GM12891 (cell line): ENCODE results near the gene GNB5.

Experiments used
- DNase-seq: peaks from one replicate; pipeline ENCODE4 v3.0.0; 2011; ENCODE audit warnings: low spot score; ENCODE audit not compliant: insufficient read length
- FAIRE-seq: peaks from 2 replicates; lab custom pipeline; 2011; peaks lifted over from hg19 to GRCh38; lab: Jason Lieb, UNC
- PAX5 ChIP-seq: IDR thresholded peaks from 2 replicates; pipeline ENCODE4 v1.6.1; 2011; ENCODE audit warnings: low read length, moderate library complexity, mild to moderate bottlenecking; ENCODE audit not compliant: insufficient read depth, severe bottlenecking
- POLR2A ChIP-seq: IDR thresholded peaks from 2 replicates; pipeline ENCODE4 v1.6.1; 2011; ENCODE audit warnings: low read depth, low read length, control low read depth
- POLR2AphosphoS5 ChIP-seq: IDR thresholded peaks from 2 replicates; pipeline ENCODE4 v1.6.1; 2011; ENCODE audit warnings: low read depth, low read length, control low read depth
- POU2F2 ChIP-seq: IDR thresholded peaks from 2 replicates; pipeline ENCODE4 v1.6.1; 2011; ENCODE audit warnings: low read depth, mild to moderate bottlenecking, control low read depth, low read length, moderate library complexity
- SPI1 ChIP-seq: IDR thresholded peaks from 2 replicates; pipeline ENCODE4 v1.6.1; 2011; ENCODE audit warnings: low read depth, low read length, control low read depth
- TAF1 ChIP-seq: IDR thresholded peaks from 2 replicates; pipeline ENCODE4 v1.6.1; 2011; ENCODE audit warnings: low read depth, low read length, control low read depth

The GNB5 gene

GRCh38 chr15:52133510-52134220 is 57.5 kb downstream of the GNB5 start:
- no peak for FAIRE-seq
- TF ChIP-seq SPI1 (no peak), POU2F2 (no peak), PAX5 (no peak), POLR2AphosphoS5 (no peak), POLR2A (no peak), TAF1 (no peak)
- no peak for DNase-seq

- no peak for TF ChIP-seq POLR2AphosphoS5
- DNase-seq (no peak), FAIRE-seq (no peak)
These were observed 59.1 kb downstream of the GNB5 start for GRCh38 chr15:52132066-52132465.

DNA sequence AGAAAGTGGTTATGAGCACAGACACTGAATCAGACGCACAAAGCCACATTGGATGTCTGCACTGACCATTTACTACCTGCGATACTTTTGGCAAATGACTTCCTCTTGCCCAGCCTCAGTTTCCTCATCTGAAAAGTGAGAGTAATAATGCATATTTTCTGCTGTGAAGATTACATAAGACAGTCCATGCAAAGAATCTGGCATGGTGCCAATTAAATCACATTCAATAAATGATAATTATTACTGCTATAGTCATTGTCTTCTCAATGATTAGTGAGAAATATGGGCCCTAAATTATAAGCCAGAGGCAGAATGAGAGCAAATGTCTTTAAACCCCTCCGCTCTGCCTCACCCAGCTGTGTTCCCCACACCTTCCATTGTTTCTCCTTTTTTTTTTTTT is 62.6 kb downstream of the GNB5 start:
- DNase-seq: no peak
- FAIRE-seq: no peak

DNA sequence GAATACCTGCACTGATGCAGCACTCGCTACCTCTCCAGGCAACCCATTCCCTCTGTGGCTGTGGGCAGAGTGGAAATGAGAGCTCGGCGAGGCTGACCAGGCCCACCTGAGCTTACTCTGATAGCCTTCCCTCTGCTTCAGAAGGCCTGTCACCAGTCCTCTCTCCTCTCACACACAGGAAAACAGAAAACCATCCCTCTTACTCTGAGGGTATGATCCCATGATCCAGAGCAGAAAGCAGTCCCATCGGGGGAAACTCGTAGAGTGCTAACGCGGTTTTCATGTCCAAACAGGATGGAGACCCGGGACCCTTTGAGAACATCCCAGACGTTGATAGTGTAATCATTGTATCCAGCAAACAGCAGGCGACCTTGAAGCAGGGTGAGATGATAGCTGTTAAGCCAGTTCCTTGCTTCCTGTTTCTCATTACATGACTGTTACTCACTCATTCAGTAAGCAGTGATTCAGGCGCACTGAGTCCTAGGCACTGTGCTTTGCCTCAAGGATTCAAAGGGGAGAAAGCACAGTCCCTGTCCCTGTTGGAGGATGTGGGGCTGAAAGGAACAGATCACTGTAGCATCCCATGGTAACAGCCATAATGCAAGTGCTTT is 66.8 kb downstream of the GNB5 start:
- FAIRE-seq: peak; percentile 61
- no peak for TF ChIP-seq SPI1
- TF ChIP-seq PAX5: no peak
- TF ChIP-seq POU2F2: no peak
- TF ChIP-seq TAF1: no peak
- TF ChIP-seq POLR2A: no peak
- TF ChIP-seq POLR2AphosphoS5: no peak
- no peak for DNase-seq

More for the DNA sequence above, 62.6 kb downstream of the GNB5 start:
- TF ChIP-seq POLR2AphosphoS5 (no peak), PAX5 (no peak), POLR2A (no peak), TAF1 (no peak)

DNA sequence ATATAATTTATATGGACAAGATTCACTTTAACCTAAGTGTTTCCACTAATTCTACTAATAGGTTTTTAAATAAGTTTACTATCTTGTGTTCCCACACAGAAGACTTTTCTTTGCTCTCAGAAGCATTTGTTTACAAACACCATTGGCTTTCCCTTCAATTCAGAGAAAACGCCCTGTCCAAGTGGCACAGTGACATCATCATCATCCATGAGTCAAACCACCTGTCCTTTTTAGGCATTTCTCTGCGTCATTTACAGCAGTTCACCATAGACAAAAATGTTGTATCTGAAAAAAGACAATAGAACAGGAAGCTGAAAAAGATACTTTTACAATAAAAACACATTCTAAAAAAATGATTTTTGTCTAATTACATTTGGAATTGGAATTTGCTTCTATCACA is 69.3 kb downstream of the GNB5 start:
- FAIRE-seq (no peak), DNase-seq (no peak)
- no peak for TF ChIP-seq TAF1
- no peak for TF ChIP-seq POLR2AphosphoS5
- no peak for TF ChIP-seq POLR2A
- no peak for TF ChIP-seq PAX5
- no peak for TF ChIP-seq SPI1
- TF ChIP-seq POU2F2: no peak

- no peak for DNase-seq
- TF ChIP-seq POLR2AphosphoS5 (no peak), PAX5 (no peak), POLR2A (no peak), POU2F2 (no peak), TAF1 (no peak), SPI1 (no peak)
- no peak for FAIRE-seq
These were observed 70.2 kb downstream of the GNB5 start for GRCh38 chr15:52121006-52121405.

DNA sequence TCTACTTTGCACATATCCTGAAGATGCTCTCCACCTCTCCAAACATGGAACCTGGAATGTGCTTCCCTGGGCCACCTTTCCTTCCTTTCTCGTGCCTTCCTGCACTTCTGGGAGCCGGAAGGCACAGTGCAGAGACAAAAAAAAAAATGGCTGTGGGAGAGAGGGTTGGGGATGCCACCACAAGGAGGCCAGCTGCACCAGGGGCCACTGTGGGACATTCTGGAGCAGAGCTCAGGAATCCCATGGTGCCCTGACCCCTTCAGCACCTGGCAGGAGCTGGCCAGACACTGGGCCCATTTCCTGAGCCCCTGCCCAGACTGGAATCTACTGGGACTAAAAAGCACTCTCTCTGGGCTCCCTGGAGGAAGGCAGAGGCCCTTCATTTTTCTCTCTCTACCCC is 70.7 kb downstream of the GNB5 start:
- DNase-seq: no peak
- TF ChIP-seq POLR2A (no peak), PAX5 (no peak), SPI1 (no peak), POLR2AphosphoS5 (no peak), TAF1 (no peak), POU2F2 (no peak)
- no peak for FAIRE-seq

DNA sequence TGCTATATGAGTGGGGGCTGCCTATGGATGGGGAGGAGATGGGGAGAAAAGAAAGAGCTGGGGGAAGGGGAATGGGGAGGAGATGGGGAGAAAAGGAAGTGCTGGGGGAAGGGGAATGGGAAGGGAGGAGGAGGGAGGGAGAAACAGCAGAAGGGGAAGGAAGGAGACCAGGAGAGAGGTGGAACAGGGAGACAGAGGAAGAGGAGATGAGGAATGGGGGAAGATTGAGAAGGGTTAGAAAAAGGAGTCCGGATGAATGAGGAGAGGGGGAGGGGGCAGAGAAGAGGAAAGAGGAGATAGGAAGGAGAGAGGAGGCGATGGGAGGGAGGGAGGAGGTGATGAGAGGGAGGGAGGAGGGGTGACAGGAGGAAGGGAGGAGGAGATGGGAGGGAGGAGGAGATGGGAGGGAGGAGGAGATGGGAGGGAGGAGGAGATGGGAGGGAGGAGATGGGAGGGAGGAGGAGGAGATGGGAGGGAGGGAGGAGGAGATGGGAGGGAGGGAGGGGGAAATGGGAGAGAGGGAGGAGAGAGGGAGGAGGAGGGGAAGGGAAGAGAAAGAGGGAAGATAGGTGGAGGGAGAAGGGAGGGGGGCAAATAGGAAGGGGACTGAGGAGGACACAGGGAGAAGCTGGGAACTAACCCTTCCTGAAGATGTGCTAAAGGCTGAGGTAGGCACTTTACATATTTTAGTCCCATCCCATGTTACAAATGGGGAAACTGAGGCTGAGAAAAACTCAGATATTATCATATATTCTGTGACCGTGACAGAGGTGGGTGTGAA is 72.0 kb downstream of the GNB5 start:
- no peak for TF ChIP-seq POLR2AphosphoS5
- DNase-seq: no peak
- FAIRE-seq: no peak

DNA sequence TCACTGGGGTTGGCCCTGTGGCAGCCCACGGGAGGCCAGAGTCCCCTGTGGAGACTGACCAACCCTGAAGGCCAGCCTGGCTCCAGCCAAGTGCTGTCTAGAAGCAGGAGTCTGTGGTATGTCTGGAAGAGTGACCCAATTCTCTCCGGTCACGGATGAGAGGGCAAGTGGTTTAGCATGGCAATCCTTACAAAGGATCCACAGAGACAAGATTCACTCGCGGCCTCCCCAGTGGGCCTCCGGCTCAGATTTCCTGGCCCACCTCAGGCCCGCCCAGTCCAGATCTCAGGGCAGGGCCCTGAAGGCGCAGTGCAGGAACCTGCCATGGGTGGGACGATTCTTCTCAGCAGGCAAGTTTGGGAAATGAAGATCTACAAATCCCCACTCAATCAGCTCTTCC is 73.6 kb downstream of the GNB5 start:
- DNase-seq (no peak), FAIRE-seq (no peak)
- no peak for TF ChIP-seq POLR2A
- no peak for TF ChIP-seq POU2F2
- TF ChIP-seq POLR2AphosphoS5: no peak
- no peak for TF ChIP-seq SPI1
- no peak for TF ChIP-seq TAF1
- TF ChIP-seq PAX5: no peak
